Fibroblast of skin of right biceps (primary cell): ENCODE measurements around the gene CDK9.
"Not testable (repeated sequence)": the region's sequence is repeated elsewhere in the genome, so short reads cannot be mapped to it uniquely, and the experiment has no call there.

Source experiments
- DNase-seq: peaks from one replicate; pipeline ENCODE4 v3.0.0-alpha.2; 2013

The CDK9 gene

DNA sequence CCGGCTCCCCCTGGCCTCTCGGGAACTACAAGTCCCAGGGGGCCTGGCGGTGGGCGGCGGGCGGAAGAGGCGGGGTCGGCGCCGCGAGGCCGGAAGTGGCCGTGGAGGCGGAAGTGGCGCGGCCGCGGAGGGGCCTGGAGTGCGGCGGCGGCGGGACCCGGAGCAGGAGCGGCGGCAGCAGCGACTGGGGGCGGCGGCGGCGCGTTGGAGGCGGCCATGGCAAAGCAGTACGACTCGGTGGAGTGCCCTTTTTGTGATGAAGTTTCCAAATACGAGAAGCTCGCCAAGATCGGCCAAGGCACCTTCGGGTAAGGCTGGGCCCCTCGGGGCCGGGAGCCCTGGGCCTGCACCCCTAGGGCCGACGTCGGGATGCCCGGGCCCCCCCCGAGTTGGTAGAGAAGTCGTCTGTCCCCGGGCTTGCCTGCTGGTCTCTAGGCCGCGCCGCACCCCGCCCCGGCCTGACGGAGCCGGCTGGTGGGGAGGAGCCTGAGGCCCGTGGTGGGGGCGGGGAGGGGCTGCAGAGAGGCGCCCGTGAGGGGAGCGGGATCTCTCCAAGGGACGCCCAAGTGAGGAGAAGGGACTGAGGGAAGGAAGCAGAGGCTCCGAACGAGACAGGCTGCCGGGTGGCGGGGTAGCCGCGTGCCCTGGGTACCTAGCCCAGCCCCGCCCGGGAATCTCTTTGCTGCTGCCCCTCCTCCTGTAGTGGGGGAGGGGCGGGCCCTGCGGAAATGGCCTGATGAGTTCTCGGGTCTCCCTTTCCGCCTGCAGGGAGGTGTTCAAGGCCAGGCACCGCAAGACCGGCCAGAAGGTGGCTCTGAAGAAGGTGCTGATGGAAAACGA lies at the start of gene CDK9:
CDK9 (plus strand) TSS at position 102 of the 840 bp plus-strand sequence; CDS start at position 217, 115 bp downstream.
- peak; percentile 91 for DNase-seq

DNA sequence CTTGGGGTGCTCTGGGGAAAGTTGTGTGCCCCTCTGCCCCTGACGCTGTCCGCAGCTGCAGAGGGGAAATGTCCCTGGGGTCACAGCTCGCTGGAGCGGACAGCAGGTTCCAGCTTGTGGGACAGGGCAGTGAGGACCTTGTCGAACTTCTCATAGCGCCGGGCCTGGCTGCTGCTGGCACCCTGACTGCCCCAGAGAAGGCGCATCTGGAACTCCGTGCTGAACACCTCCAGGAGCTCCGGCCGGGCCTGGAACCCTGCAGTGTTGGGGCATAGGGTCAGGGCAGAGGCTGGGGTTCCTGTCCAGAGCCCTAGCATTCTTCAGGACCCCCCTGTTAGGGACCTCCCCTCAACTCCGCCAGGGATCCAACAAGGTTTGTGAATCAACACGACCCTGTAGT lies 47.2 kb upstream of the CDK9 start:
- DNase-seq, result no peak

DNA sequence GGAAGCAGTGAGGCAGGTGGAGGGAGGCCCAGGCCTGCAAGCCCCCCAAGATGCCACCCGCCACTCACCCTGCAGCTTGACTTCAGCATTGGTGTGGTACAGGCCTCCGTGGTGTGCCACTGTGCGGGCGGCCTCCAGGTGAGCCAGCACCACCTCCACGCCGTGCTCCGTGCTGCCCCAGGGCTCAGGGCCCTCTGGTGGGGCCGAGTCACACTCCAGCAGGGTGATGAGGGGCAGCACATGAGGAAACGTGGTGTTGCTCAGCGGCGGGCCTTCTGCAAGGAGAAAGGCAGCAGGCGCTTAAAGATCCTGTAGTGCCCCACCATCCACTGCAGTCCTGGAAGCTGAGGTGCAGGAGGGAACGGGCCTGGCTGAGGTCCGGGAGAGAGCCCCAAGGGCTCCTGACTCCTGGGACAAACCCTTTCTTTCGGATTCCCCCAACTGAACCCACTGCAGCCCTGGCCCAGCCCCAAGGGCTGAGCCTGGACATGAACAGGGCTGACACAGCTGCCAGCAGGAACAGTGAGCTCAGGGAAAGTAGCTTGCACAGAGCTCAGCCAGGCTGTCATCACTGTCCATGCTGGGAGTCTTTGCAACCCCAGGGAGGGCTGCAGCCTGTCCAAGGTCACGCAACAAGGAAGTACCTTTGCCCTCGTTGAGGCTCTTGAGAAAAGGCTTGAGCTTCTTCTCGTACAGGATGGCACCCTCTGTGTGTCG lies 46.1 kb upstream of the CDK9 start:
- no peak for DNase-seq

DNA sequence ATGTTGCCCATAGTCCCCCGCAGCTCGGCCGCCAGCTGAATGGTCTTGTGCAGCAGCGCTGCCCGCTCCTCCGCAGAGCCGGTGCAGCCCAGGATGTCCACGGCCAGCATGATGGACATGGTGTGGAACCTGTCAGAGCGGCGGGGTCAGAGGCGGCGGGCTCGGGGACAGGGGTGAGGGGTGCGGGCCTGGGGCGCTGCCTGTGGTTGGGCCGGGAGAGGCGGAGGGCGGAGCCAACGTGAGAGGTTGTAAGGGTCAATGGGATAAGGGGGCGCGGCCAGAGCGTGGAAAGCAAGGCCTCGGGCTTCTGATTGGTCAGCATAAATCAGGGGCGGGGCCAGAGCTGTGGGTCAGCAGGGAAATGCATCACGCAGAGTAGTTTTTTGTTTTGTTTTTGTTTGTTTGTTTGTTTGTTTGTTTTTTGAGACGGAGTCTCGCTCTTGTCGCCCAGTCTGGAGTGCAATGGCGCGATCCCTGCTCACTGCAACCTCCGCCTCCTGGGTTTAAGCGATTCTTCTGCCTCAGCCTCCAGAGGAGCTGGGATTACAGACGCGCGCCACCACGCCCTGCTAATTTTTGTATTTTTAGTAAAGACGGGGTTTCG lies 43.9 kb upstream of the CDK9 start:
- DNase-seq, result peak; percentile 49

DNA sequence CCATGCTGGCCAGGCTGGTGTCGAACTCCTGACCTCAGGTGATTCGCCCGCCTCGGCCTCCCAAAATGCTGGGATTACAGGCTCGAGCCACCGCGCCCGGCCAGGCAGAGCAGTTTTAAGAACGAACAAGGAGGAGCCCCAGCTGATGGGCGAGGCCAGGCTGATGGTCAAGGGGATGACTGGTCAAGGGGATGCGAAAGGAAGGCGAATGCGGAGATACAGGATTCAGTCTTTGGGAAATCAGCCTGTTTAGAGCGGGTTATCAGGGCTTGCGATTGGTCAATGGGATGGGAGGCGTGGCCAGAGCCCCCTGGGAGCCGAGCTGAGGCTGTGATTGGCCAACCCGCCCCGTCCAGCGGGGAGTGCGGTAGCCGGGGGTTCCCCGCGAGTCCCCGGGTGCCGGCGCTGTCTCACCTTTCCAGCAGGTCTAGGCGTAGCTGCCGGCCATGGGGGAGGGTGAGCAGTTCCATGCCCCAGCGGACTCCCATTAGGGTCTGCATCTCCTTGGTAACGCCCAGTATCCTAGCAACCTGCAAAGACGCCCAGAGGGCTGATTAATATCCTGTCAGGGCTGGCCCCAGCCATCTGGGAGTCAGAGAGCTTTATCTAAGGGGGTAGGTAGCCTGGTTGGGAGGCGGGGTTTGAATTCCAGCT lies 43.3 kb upstream of the CDK9 start:
- DNase-seq, result peak; percentile 76

DNA sequence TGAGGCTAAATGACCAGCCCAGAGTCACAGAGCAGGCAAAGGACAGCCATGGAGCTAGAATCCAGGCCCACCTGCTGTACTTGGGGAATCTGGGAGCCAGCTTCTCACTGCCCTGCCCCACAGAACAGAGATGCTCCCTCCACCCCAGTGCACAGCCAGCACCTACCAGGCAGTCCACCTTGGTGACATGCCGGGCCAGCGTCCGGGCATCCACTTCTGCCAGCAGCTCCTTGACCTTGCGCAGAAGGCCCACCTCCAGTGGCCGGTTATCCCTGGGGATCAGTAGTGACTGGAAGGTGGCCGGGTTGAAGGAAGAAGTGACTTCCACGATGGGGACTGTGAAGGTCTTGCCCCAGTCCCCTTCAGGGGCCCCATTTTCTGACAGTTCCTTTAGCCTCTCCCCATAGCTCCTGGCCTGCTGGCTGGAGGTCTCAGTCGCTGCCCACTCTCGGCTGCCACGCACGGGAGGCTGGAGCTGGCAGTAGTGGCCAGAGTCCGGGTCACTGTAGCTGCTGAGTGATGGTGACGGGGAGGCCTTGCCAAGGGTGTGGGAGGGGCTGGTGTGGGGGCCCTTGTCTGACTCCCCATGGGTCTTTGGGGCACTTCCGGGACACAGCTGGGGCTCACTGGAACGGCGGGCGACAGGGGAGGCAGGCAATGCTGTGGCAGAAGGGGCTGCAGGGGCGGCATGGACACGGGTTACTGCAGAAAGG lies 41.3 kb upstream of the CDK9 start:
- no peak for DNase-seq

DNA sequence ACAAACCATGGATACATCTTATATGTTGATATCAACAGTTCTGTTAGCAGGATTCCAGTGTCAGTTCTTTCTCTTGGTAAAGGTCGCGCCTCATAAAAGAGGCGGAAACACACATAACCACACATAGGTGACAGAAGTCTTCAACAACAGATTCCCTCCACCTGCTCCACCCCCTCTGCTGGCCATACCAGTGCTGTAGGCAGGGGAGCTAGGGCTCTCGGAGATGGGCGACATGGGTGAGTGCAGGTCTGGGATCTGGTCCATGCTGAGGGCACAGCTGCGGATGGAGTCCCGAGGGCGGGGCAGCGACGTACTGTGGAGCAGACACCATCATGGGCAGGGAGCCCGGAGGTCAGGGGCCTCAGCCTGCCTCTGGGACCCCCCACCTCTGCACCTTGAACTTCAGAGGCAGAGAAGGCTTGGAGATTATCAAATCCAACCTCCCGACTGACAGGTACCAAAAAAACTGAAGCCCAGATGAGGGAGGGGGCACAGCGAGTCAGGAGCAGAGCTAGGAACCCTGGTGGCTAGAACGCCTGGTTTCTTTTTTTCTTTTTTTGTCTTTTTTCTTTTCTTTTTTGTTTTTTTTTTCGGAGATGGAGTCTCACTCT lies 38.8 kb upstream of the CDK9 start:
- DNase-seq, result no peak

DNA sequence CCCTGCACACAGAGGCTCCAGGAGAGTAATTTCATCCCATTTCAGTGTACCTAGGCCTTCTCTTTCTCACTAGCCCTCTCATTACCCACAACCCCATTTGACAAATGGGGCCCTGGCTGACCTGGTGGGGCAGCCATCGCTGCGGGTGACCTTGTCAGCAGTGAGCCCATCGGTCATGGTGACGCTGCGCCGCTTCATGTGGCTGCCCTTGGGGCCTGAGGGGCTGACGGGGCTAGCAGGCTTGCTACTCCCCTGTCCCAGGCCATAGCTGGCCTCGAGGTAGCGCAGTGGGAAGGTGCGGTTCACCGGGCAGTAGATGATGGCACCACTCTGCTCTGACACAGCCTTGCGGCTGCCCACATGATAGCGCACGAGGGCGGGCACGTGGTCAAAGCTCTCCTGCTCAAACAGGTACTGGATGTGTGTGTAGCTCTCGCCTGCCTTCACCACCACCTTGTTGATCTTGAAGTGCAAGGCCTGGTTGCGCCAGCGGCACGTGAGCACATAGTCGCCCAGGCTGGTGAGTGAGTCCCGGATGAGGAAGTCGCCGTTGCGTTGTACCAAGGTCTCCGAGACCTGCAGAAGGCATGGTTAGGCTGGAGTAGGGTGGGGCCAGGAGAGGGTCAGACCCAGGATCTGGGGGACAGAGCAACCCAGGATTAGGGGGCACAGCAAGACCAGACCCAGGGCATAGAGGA lies 36.6 kb upstream of the CDK9 start:
- DNase-seq, result no peak

DNA sequence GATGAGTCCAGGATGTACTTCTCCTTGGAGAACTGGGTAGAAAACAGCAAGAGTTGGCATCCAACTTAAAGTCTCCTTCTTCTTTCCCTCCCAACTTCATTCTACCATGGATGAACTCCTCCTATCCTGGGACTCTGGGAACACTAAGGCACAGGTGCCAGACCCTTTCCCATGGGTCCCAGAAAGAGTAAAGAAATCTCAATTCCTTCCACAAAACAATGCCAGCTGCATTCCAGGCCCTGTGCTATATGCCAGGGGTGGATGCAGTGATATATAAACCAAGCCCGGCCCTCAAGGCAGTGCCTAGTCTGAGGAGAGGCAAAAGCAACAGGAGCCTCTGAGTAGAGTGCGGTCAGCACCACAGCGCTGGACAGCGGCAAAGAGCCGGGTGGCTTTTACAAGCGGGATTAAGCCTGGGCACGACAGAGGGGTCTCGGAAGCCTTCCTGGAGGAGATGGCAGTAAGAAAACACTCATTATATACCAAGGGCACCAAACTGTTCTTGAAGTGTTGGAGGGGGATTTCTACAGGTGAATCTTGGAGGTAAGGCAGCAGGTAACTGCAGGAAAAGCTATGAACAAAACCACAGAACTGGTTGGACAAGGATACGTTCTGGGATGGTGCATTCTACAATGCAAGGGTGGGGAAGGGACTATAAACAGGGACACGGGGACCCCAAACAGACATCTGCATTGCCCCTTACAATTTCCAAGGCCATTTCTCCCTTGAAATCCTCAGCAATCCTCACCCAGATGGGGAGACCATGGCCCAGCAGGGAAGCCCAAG lies 34.4 kb upstream of the CDK9 start:
- DNase-seq, result no peak

DNA sequence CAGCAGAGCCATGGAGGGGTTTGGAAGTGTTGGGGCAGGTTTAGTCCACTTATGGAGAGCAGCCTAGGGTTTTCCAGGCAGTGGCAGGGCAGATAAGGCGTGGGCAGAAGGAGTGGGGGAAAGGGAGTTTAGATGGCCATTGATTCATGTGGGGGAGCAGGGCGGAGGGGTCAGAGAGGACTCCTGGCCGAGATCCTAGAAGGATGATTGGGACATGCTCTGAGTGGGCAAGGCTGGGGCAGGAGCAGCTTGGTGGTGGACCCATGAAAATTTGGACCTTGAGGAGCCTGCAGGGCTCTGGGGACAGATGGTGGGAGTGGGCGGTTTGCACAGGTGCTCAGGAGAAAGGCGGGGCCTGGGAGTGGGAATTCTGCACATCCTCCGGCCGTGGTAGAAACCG lies 32.7 kb upstream of the CDK9 start:
- DNase-seq, result no peak

DNA sequence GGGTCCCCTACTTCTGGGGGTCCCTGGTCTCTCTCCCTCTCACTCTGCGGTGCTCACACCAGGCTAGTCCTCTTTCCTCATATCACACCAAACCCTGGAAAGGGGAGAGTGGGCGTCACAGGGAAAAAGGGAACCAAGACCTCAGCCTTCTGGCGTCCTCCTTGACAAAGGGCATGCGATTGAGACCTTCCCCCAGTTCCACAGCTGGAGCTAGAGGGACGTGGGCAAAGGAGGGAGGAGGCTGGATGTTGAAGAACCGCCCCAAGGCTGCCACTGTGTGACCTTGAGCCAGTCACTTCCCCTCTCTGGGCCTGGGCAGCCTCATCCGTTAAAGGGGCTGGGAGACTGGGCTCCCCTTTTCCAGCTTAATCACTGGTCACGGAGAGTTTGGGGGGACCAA lies 32.2 kb upstream of the CDK9 start:
- DNase-seq, result no peak

DNA sequence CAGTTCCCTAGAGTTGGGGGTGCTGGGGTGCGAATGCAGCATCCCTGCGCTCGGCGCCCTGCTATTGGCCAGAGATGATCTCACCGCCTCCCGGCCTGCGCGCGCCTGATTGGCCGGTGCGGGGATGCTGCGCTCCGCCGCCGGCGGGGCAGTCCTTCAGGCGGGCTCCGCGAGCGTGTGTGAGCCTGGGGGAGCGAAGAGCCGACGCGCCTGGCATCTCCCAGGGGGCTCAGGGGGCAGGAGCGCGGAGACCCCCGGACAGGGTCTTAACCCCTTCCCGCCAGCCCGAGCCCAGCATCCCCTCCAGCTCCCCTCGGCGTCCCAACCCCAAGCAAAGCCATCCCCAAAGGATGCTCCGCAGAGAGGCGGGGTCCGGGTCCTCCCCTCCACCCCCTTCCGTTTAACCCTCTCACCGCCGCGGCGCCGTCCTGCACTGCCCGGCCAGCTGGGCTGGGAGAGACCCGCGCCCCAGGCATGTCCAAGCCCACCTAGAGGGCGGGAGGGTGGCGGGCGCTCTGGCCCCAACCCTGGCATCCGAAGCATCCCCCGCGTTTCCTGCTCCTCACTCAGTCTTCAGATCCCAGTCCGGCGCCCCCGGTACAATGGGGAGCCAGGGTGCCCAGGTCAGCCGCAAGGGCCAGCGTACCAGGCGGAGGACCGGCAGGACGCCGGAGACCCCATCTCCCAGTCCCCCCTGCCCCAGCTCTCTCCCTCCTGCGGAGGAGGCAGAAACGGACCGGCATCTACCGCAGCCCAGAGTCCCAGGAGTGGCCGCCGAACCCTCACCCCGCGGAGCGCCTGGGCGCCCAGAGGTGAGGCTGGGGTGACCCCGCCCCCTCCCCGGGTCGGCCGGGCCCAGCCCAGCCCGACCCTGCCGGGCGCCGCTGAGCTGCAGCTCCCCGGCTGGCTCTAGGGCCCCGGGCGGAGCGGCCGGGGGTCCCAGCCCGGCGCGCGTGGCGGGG lies 31.5 kb upstream of the CDK9 start:
- DNase-seq, result no peak

DNA sequence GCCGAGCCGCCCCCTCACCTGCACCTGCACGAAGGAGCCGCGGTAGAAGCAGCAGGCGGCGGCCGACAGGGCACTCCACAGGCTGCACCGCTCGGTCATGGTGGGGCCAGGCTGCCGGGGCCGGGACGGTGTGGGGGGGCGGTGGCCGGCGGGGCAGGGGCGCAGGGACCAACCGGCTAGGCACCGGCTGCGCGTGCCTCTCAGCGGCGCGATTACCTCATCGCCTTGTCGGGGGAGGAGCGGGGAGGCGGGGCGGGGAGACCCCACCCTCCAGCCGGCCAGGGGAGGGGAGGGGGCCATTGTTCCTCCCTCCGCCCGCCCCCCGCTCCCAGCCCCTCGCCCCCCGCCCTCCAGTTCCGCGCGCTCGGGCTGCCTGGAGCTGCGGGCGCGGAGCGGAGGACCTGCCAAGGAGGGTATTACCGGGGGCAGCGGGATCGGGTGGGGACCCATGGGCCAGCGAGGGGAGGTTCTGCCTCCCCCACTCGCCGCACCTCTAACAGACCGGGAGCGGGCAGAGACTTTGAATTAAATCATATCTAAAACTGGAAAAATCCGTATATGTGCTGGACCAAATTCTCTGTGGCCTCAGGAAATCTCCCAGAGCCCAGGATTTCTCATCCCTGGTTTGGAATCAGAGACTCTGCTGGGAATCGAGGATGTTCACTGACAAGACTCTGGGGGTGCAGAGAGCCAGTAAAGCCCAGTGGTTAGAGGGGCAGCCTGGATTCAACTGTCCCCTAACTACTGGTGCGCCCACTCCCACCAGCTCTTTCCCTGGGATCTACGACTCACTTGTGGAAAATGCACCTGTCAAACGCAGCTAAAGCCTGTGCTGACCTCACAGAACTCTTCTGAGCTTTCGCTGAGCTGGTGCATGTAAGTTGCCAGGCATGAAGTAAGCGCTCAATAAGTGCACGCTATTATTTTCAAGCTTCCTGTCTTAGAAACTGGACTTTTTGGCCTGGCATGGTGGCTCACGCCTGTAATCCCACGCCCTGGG lies 30.5 kb upstream of the CDK9 start:
- DNase-seq, result no peak

DNA sequence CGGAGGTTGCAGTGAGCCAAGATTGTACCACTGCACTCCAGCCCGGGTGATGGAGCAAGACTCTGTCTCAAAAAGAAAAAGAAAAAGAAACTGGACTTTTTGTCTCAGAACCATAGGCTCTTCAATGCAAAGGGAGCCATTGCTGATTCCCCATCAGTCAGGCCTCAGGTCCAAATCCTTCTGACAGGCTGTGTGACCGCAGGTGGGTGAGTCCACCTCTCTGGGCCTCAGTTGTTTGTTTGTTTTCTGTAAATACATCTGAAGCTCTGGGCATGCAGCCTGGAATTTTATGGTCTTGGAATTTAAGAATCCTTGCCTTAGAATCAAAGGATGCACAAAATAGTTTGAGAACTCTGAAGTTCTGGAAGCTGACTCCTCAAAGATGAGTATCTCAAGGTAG lies 29.6 kb upstream of the CDK9 start:
- DNase-seq, result no peak

DNA sequence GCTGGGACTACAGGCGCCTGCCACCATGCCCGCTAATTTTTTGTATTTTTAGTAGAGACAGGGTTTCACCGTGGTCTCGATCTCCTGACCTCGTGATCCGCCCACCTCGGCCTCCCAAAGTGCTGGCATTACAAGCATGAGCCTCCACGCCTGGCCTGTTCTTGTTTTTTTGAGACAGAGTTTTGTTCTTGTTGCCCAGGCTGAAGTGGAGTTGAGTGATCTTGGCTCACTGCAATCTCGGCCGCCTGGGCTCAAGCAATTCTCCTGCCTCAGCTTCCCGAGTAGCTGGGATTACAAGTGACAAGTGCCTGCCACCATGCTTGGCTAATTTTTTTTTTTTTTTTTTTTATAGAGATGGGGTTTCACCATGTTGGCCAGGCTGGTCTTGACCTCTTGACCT lies 29.1 kb upstream of the CDK9 start:
- not testable (repeated sequence) for DNase-seq

DNA sequence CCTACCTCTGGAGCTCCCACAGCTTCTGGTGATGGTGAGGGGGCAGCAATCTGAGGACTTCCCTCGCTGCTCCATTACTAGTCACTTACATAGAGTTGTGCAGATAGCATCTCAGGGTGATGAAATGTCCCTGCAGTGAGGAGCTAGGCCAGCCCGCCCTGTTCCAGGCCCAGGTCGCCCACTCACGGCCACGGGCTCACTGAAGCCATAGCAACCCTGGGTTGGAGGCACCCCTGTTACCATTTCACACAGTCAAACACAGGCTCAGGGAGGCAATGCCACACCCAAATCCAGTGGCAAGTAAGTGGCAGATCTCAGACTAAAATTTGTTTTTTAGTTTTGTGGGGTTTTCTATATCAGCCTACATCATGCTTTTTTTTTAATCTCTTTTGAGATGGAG lies 27.0 kb upstream of the CDK9 start:
- no peak for DNase-seq

DNA sequence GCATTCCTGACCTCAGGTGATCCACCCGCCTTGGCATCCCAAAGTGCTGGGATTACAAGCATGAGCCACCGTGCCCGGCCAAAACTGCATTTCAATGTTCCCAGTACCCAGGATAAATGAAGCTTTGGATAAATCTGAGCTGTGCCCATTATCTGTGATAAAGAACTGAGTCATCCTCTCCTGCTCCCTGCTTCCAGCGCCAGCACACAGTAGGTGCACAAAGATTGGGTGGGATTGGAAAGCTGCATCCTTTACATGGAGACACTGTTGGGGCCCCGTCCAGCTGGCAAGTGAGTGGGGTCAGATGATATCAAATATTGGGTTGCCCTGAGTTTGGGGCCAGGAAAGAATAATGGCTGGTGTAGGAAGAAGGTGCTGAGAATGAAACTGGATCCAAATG lies 24.8 kb upstream of the CDK9 start:
- DNase-seq, result no peak

DNA sequence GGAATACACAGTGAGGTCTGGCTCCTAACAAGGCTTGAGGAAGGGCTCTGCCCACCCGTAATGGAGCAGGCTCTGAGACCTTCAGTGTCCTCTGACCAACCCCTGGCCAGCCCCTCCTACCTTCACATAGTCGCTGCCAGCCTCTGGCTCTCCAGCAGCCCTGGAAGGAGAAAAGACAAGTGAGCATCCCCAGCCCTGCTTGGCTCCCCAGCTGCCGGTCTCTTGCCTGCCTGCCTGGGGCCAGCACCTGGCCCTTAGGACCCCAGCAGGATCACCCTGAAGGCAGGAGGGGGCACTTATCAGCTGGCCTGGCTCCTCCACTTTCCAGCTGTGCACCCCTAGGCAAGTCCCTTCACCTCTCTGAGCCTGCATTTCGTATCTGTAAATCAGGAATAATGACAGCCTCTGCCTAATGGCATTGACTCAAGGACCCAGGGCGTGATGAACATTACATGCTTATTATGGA lies 24.3 kb upstream of the CDK9 start:
- no peak for DNase-seq
